HepG2 (cell line): ENCODE data around the gene CDC42SE2.

Source experiments
- ARID5B ChIP-seq: IDR thresholded peaks from 2 replicates; pipeline ENCODE4 v1.4.0; 2020; ENCODE audit warnings: mild to moderate bottlenecking, missing genetic modification reagents
- CSRNP1 ChIP-seq: sonication (generic); formaldehyde crosslinking; IDR thresholded peaks from 2 replicates; pipeline ENCODE4 v1.8.1; 2023; ENCODE audit warnings: mild to moderate bottlenecking, missing genetic modification reagents
- CTCF ChIP-seq: sonication (generic); formaldehyde crosslinking; IDR thresholded peaks from 2 replicates; pipeline ENCODE4 v1.5.0; 2020; ENCODE audit warnings: mild to moderate bottlenecking, missing genetic modification reagents, moderate library complexity
- DPF2 ChIP-seq: sonication (generic); formaldehyde crosslinking; IDR thresholded peaks from 2 replicates; pipeline ENCODE4 v1.4.0; 2020; ENCODE audit warnings: mild to moderate bottlenecking, low read depth, missing genetic modification reagents, borderline replicate concordance
- EZH2 ChIP-seq: conservative IDR thresholded peaks from 2 replicates; pipeline ENCODE4 v1.6.1; 2012; ENCODE audit warnings: mild to moderate bottlenecking, low read depth, low read length, moderate library complexity
- MAFK ChIP-seq, 2 experiments: IDR thresholded peaks in 1 of 2; conservative IDR thresholded peaks in 1 of 2; 2 replicates each; pipeline ENCODE4 v1.6.1; 2011; ENCODE audit warnings: improper control_type of control experiment in 2 of 2, low read length in 2 of 2
- PRDM10 ChIP-seq: sonication (generic); formaldehyde crosslinking; IDR thresholded peaks from 2 replicates; pipeline ENCODE4 v1.4.0; 2020; ENCODE audit warnings: low read depth, missing genetic modification reagents
- RAD21 ChIP-seq: fragments of 450-650 bp; formaldehyde crosslinking; IDR thresholded peaks from 2 replicates; pipeline ENCODE4 v1.5.0; 2020; ENCODE audit warnings: mild to moderate bottlenecking
- SRF ChIP-seq: IDR thresholded peaks from 2 replicates; pipeline ENCODE4 v1.6.1; 2011; ENCODE audit warnings: mild to moderate bottlenecking, low read depth, low read length, moderate library complexity
- TCF7L2 ChIP-seq: IDR thresholded peaks from 2 replicates; pipeline ENCODE4 v1.6.1; 2011; ENCODE audit warnings: mild to moderate bottlenecking, low read depth, low read length, moderate library complexity
- TEF ChIP-seq: sonication (generic); formaldehyde crosslinking; IDR thresholded peaks from 2 replicates; pipeline ENCODE4 v1.5.0; 2020; ENCODE audit warnings: missing genetic modification reagents
- ZNF17 ChIP-seq: sonication (generic); formaldehyde crosslinking; IDR thresholded peaks from 2 replicates; pipeline ENCODE4 v1.5.0; 2020; ENCODE audit warnings: mild to moderate bottlenecking, missing genetic modification reagents
- ZZZ3 ChIP-seq: sonication (generic); formaldehyde crosslinking; IDR thresholded peaks from 2 replicates; pipeline ENCODE4 v1.4.0; 2020; ENCODE audit warnings: missing genetic modification reagents, mild to moderate bottlenecking, borderline replicate concordance

GRCh38 chr5:131417240-131417869, 153.5 kb downstream of the CDC42SE2 start:
- TF ChIP-seq TEF (CRISPR knock-in tag) (no peak), ZZZ3 (no peak), EZH2 (no peak), CTCF (CRISPR knock-in tag) (peak; percentile 79), RAD21 (CRISPR knock-in tag) (0 out of 2 replicates have a peak, but pooled peaks have one; percentile 28), PRDM10 (CRISPR knock-in tag) (no peak), DPF2 (CRISPR knock-in tag) (no peak), ARID5B (CRISPR knock-in tag) (no peak), TCF7L2 (no peak), MAFK (conservative IDR thresholded peaks at IDR 0.05 in 1 of 2, IDR thresholded peaks at IDR 0.05 in 1 of 2; ENCODE audit: low read length in 2 of 2) (no peak), SRF (no peak), CSRNP1 (no peak), ZNF17 (CRISPR knock-in tag) (no peak)
